GM19240 (cell line): ENCODE data around the gene NFILZ.
A peak's percentile ranks its signal among the peaks of the same experiment; 100 is the strongest.

Source experiments
- DNase-seq: peaks from one replicate; pipeline ENCODE4 v3.0.0; 2011; ENCODE audit warnings: low spot score; ENCODE audit not compliant: insufficient read length

NFILZ gene

DNA sequence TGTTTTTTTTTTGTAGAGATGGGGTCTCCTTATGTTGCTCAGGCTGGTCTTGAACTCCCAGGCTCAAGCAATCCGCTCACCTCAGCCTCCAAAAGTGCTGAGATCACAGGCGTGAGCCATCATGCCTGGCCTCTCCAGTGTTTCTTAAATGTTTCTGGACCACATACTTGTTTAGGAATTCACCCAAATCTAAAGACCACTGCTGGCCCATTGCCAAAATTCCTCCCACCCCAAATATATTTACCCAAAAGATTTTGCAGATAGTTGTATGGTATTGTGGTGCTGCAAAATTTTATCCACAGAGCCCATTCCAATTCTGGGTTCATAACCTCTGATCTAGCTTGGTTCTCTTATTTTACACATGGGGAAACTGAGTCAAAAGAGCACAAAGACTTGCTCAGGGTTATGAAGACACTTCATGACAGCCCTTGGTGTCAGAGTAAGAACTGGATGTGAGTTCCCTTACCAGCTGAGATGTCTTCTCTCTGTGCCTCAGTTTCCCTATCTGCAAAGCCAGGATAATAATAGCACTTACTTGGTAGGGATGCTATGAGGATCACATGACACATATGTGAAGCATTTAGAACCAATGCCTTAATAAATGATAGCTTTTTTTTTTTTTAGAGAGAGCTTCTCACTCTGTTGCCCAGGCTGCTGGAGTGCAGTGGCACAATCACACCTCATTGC, 10.9 kb downstream of the NFILZ start:
- DNase-seq = no peak

- DNase-seq = no peak
These were observed 11.6 kb downstream of the NFILZ start for GRCh38 chr19:8641908-8642547.

DNA sequence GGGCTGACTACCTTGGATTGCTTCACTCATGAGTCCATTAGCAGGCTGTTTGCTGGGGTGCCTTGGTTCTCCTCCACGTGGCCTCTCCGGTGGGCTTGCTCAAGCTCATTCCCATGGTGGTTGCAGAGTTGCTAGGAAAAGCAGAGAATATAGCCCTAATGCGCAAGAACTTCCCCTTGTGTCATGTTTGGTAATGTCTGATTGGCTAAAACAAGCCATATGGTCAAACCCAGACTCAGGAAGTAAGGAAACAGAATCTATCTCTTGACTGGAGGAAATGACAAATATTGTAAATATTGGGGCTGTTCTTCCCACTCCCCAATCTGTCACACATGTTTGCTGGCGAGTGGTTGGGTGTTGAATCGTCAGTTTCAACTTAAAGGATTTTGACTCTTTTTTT, 12.1 kb downstream of the NFILZ start:
- no peak for DNase-seq

GRCh38 chr19:8643860-8644653, 13.6 kb downstream of the NFILZ start:
- no peak for DNase-seq

DNA sequence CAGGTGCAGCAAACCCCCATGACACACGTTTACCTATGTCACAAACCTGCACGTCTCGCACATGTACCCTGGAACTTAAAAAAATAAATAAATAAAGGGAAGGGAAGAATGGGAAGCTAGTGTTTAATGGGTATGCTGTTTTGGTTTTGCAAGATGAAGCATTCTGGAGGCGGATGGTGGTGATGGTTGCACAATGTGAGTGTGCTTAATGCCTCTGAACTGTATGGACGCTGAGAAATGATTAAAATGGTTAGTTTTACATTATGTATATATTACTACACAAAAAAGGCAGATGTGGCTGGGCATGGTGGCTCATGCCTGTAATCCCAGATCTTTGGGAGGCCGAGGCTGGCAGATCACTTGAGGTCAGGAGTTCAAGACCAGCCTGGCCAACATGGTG, 17.8 kb downstream of the NFILZ start:
- DNase-seq = no peak

GRCh38 chr19:8654591-8655339, 24.3 kb downstream of the NFILZ start:
- DNase-seq = peak; percentile 62

DNA sequence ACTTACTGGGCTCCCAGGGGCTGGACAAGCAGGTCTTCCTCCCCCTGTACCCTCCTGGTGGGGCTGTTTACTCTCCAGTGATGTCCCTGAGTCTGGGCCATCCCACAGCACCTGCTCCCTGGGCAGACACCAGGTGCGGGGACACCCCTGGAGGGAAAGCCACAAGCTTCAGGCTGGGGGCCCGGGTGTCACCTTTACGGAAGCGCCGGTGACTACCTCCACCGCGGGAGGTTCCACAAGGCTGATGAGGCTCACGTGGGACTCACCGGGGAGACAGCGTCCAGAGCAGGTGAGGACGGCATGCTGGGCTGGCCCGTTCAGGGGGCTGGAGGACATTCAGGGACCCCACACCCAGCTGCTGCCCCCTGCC, 24.9 kb downstream of the NFILZ start:
- no peak for DNase-seq

DNA sequence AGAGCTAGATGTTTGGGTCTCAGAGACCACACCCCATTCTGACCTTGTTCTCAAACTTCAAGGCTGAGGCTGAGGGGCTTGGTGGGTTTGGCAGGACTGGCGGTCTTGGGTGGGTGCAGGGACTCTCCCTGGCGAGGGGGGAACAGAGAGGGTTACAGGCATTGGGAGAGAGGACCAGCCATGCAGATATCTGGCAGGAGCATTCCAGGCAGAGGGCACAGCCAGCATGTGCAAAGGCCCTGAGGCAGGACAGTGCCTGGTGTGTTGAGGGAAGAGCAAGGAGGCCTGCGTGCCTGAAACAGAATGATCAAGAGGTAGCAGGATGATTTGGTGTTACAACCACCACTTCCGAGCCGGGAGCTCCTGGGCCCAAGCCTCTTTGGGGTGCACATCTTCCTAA, 27.4 kb downstream of the NFILZ start:
- DNase-seq = no peak

- DNase-seq = no peak
These were observed 29.5 kb downstream of the NFILZ start for GRCh38 chr19:8659905-8660304.

GRCh38 chr19:8662263-8662662, 31.8 kb downstream of the NFILZ start:
- DNase-seq = no peak

GRCh38 chr19:8663920-8664670, 33.7 kb downstream of the NFILZ start:
- DNase-seq = no peak

DNA sequence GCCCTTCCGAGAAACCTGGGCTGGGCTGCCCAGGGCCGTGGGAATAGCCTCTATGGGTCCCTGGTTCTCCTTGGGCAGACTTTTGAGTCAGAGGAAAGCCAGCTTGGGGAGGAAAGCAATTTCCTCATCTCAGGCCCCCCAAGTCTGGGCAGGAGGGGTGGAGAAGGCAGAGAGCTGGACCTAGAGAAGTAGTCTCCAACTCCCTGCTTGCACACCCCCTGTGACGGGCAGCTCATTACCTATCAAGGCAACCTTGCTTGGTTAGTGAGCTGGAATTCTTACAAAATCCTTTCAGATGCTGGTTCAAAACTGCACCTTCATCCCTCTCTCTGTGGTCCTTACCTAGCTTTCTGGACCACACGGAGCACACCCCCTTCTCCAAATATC, 34.2 kb downstream of the NFILZ start:
- DNase-seq = no peak

DNA sequence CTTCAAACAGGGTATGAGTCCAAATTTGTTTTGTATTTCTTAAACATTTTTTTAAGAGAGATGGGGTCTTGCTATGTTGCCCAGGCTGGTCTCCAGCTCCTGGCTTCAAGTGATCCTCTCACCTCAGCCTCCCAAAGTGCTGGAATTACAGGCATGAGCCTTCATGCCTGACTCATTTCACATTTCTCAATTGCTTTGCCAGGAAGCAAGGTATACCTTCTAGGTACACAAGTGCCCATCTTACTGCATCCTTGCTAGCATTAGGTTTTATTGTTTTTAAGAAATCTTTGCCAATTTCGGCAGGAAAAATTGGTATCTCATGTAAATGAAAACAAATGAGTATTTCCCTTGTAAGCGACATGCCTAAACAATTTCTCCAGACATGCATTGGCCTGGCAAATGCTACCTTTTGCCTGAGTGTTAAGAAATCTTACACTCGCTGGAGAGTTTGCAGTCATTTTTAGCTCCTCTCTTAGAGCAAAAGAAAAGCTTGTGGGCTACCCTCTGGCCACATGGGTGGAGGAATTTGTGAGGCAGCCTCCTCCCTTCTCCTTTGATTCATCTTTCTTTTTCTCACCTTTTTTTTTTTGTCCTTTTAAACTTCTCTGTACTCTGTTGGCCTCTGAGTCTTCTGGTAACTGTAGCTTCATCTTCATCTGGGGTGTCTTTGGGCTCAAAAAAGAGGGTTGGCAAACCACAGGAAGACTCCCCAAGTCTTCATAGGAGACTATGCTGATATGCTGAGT, 35.2 kb downstream of the NFILZ start:
- DNase-seq = no peak

DNA sequence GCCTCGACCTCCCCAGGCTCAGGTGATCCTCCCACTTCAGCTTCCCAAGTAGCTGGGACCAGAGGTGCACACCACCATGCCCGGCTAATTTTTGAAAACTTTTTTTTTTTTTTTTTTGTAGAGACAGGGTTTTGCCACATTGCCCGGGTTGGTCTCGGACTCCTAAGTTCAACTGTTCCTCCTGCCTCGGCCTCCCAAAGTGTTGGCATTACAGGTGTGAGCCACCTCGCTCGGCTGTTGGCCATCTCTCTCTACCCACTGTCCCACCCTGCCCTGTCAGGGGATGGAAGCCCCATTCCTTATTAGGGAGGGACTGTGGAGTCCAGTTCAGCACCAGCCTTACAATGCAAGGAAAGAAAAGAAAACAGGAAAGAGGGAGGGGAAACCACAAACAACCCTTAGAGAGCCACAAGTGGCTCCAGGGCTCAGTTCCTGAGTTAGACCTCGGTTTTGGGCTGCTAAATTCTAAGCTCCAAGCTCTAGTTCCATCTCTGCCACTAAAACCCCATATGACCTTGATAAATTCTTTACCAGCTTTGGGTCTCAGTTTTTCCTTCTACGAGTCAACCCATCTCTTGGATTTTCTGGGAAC, 36.5 kb downstream of the NFILZ start:
- no peak for DNase-seq

DNA sequence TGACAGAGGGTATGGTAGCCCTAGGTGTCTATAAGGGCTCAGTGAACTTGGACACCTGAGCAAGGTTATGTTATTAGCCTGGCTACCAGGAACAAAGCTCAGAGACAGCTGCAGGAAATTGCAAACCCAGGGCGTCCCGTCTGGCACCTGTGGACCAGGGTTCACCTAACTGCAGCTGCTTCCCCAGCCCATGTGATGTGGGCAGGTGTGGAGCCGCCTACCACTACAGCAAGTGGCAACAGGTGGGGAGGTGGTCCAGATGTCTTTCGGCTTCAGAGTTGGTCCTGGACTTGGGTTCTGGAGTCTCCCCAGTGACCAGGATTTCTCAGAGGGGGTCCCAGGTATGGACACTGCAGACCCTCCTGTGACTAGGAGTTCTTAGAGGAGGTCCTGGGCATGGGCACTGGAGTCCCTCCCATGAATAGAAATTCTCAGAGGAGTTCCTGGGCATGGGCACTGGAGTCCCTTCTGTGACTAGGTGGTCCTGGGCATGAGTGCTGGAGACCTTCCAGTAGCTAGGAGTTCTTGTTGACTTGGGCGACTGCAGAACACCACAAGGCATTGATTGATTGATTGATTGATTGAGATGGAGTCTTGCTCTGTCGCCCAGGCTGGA, 43.0 kb downstream of the NFILZ start:
- DNase-seq = no peak

- DNase-seq = no peak
These were observed 44.6 kb downstream of the NFILZ start for GRCh38 chr19:8675066-8675465.

DNA sequence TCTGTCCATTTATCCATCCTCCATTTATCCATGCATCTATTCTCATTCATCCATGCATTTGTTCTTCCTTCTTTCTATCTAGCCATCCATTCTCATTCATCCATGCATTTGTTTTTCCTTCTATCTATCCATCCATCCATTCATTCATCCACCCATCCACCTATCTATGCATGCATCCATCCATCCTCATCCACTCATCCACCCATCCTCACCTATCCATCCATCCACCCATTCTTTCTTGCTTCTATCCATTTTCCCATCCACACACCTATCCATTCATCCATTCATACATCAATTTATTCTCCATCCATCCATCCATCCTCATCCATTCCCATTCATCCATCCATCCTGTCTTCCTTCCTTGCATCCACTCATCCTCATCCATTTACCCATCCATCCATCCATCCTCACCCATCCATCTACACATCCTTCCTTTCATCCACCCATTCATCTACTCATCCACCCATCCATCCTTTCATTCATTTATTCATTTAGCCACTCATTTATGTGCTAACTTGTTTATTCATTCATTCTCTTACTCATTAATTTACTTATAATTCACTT, 47.9 kb downstream of the NFILZ start:
- DNase-seq = no peak
